ENCODE results near the gene ACOX1.

Gene ACOX1

DNA sequence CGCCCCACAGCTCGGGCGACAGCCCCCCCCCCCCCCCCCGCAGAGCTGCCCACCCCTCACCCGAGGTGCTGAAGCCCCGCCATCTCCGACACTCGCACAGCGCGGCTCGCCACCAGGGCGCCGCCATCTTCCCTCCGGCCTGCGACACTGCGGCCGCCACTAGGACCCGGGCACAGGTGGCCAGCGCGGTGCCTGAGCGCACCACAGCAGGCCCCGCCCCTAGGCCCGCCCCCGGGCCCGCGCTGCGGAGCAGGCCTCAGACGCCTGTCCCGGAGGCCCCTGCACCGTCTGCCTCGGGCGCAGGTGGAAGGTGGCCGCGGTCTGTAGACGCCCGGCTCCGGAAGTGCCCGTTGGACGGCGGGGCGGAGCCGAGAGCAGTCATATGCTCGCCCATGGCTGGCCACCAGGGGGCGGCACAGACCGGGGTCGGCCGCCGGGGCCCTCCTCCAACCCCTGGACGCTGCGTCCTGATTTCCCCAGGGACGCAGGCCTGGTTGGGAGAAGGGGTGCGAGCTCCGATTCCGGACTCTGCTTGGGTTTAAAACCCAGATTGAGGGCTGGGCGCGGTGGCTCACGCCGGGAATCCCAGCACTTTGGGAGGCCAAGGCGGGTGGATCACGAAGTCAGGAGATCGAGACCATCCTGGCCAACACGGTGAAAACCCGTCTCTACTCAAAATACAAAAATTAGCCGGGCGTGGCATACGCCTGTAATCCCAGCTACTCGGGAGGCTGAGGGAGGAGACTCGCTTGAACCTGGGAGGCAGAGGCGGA is 74.0 kb downstream of the ACOX1 start, which contains the start of gene MRPL38:
Gene MRPL38, minus strand, starts transcription at position 136 of the 773 bp plus-strand sequence. Its CDS starts 9 bp downstream, at position 127.
- Histone ChIP-seq H3K36me3 (ENCODE audit: control insufficient read depth, low read length) (peaks cover 37% of the 10 kb centered on the region), H3K4me2 (ENCODE audit: low read length) (peak within 1 kb of the TSS; percentile 89), H3K27me3 (ENCODE audit: control insufficient read depth, low read length) (no peaks in the 10 kb centered on the region), H3K9me2 (replicated peaks; ENCODE audit: control insufficient read depth, low read length) (no peaks in the 10 kb centered on the region), H3K27ac (ENCODE audit: low read depth, low read length) (peak within 1 kb of the TSS; percentile 24), H3K9me3 (ENCODE audit: control insufficient read depth, insufficient read depth, low read length) (no peaks in the 10 kb centered on the region), H3K79me2 (ENCODE audit: control insufficient read depth, low read length) (peaks cover 29% of the 10 kb centered on the region), H3F3A (ENCODE audit: control insufficient read depth, insufficient read depth) (0 out of 2 replicates have a peak, but pooled peaks cover 3% of the 10 kb centered on the region), H3K4me1 (ENCODE audit: control insufficient read depth, low read length) (peaks cover 19% of the 10 kb centered on the region), H3K4me3 (ENCODE audit: low read length) (peak within 1 kb of the TSS; percentile 79), H4K20me1 (ENCODE audit: control insufficient read depth, insufficient read depth, low read depth, low read length) (no peaks in the 10 kb centered on the region)
- peak; percentile 87 for TF ChIP-seq CTCF (IDR thresholded peaks at IDR 0.05; ENCODE audit: low read depth, low read length, poor library complexity, severe bottlenecking)
- no peak for TF ChIP-seq EZH2phosphoT487 (IDR thresholded peaks at IDR 0.05; ENCODE audit: borderline replicate concordance, low read length)

DNA sequence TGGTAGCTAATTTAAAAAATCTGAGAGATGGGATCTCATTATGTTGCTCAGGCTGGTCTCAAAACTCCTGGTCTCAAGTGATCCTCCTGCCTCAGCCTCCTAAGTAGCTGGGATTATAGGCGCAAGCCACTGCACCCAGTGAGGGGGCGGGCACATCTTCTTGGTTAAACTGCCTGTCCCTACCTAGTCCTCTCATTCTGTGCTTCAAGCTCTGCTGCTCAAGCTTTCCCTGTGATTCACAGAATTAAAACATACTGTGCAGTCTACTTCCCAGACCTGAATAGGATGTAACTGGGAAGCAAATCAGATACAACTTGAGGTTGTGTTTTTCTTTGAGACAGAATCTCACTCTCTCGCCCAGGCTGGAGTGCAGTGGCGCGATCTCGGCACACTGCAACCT is 76.6 kb downstream of the ACOX1 start:
- Histone ChIP-seq H3F3A (ENCODE audit: control insufficient read depth, insufficient read depth) (peaks cover 10% of the 10 kb centered on the region), H3K9me3 (ENCODE audit: control insufficient read depth, insufficient read depth, low read length) (no peaks in the 10 kb centered on the region), H3K27ac (ENCODE audit: low read depth, low read length) (no peak overlapping the region), H3K4me2 (ENCODE audit: low read length) (no peak overlapping the region), H3K36me3 (ENCODE audit: control insufficient read depth, low read length) (peaks cover 62% of the 10 kb centered on the region), H3K4me3 (ENCODE audit: low read length) (no peak overlapping the region), H3K27me3 (ENCODE audit: control insufficient read depth, low read length) (no peaks in the 10 kb centered on the region), H3K79me2 (ENCODE audit: control insufficient read depth, low read length) (peaks cover 29% of the 10 kb centered on the region), H4K20me1 (ENCODE audit: control insufficient read depth, insufficient read depth, low read depth, low read length) (no peaks in the 10 kb centered on the region), H3K9me2 (replicated peaks; ENCODE audit: control insufficient read depth, low read length) (no peaks in the 10 kb centered on the region), H3K4me1 (ENCODE audit: control insufficient read depth, low read length) (peaks cover 19% of the 10 kb centered on the region)
- TF ChIP-seq EZH2phosphoT487 (IDR thresholded peaks at IDR 0.05; ENCODE audit: borderline replicate concordance, low read length) (no peak), CTCF (IDR thresholded peaks at IDR 0.05; ENCODE audit: low read depth, low read length, poor library complexity, severe bottlenecking) (no peak)

DNA sequence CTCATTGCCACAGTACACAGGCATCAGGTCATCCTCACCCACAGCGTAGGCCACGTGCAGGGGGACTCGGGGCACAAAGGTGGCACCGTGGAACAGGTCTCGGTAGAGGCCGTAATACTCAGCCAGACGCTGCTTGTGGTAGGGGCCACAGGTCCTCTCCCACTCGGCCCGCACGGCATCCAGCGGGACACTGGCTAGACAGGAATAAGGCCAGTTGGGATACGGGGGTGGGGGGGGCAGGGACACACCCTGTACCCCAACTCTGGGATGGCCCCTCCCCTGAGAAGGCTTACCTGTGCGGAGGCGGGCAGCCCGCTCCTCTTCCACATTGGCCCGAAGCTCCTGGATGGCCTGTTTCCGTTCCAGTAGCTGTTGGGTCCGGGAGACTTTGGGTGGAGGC is 77.2 kb downstream of the ACOX1 start:
- Histone ChIP-seq H3K27me3 (ENCODE audit: control insufficient read depth, low read length) (no peaks in the 10 kb centered on the region), H3K4me1 (ENCODE audit: control insufficient read depth, low read length) (peaks cover 24% of the 10 kb centered on the region), H3K9me3 (ENCODE audit: control insufficient read depth, insufficient read depth, low read length) (no peaks in the 10 kb centered on the region), H3F3A (ENCODE audit: control insufficient read depth, insufficient read depth) (peaks cover 12% of the 10 kb centered on the region), H3K79me2 (ENCODE audit: control insufficient read depth, low read length) (peaks cover 29% of the 10 kb centered on the region), H3K4me2 (ENCODE audit: low read length) (no peak overlapping the region), H3K36me3 (ENCODE audit: control insufficient read depth, low read length) (peaks cover 66% of the 10 kb centered on the region), H4K20me1 (ENCODE audit: control insufficient read depth, insufficient read depth, low read depth, low read length) (no peaks in the 10 kb centered on the region), H3K4me3 (ENCODE audit: low read length) (no peak overlapping the region), H3K27ac (ENCODE audit: low read depth, low read length) (no peak overlapping the region), H3K9me2 (replicated peaks; ENCODE audit: control insufficient read depth, low read length) (no peaks in the 10 kb centered on the region)
- TF ChIP-seq EZH2phosphoT487 (IDR thresholded peaks at IDR 0.05; ENCODE audit: borderline replicate concordance, low read length) (no peak), CTCF (IDR thresholded peaks at IDR 0.05; ENCODE audit: low read depth, low read length, poor library complexity, severe bottlenecking) (no peak)
